GM18507 (cell line): Measurements from ENCODE around the gene RGS3.
"Not testable (repeated sequence)": the region's sequence is repeated elsewhere in the genome, so short reads cannot be mapped to it uniquely, and the experiment has no call there.

ENCODE experiments used
- DNase-seq: peaks from one replicate; pipeline ENCODE4 v3.0.0; 2011; ENCODE audit warnings: low read depth; ENCODE audit not compliant: insufficient read length; ENCODE audit errors: extremely low spot score
- FAIRE-seq: peaks from 2 replicates; lab custom pipeline; 2011; peaks lifted over from hg19 to GRCh38; lab: Jason Lieb, UNC

RGS3 gene

DNA sequence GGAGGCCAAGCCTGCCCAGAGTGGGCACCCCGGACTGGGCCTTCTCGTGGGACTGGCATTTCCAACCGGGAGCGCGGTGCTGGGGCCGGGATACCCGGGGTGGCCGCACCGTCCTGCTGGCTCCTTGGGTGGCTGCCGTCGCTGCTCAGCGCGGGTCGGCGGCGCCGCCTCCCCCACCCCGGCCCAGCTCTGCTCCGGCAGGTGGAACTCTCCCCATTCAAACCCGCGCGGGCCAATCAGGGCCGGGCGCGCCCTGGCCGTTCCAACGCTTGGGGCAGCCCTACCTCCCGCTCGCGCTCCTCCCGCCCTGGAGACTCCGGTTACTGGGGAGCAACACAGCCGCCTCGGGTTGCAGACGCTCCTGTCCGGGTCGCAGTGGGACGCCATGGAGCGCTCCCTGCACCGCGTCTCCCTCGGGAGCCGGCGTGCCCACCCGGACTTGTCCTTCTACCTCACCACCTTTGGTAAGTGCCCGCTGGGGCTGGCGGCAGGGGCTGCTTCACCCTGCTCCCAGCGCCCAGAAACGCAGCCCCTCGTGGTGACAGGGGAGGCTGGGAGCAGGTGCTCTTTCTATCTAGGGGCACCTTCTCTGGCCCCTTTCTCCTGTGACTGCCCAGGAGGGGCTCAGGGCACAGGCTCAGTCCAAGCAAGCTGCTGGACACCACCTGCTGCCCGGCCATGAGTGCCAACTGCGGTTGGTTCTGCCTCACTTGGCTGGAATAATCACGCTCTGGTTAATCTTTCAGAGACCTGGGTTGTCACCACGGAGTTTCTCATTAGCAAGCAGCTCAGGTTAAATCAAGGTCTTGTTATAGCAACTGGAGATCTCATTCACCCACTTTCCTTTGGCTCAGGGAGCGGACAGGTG lies at the start of gene RGS3:
Gene RGS3 (plus strand): TSS at position 310 of the 868 bp plus-strand sequence. CDS start 76 bp downstream, at position 386.
- FAIRE-seq (no peak), DNase-seq (no peak)

DNA sequence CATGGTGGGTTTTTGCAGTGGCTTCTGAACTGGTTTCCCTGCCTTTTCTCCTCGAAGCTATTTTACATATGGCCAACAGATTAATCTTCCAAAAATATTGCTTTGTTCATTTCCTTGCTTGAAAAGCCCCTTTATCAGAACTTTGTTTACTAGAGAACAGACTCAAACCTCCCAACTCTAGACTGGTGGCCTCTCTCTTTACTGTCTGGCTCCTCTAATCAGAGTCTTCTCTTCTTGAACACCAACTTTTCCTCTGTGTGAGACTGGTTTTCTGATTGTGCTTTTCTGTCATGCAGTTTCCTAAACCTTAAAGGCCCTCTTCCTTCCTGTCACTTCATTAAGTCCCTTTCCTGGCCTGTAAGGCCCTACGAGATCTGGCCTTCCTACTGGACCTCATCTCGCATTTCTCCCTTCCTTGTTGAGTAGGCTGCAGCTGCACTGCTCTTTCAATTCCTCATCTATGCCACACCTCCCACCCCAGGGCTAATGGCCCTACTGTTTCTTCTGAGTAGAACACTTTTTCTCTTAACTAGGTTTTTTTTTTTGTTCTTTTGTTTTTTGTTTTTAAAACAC lies 47.3 kb upstream of the RGS3 start:
- DNase-seq = peak; percentile 43
- peak; percentile 89 for FAIRE-seq

DNA sequence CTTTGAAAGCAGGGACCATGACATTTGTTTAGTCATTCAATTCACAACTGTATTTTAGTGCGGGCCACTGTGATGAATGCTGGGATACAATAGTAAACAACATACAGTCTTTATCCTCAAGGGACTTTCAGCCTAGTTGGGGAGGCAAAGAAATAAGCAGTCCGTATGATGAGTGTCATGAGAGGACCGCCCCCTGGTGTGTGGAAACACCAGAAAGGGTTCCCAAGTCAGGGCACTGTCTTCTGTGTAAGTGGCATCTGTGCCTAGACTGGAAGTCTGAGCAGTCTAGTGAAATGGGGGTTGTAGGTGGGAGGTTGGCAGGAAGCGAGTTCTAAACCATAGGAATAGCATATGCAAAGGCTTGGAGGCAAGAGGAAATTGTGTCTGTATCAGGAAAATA lies 46.2 kb upstream of the RGS3 start:
- no peak for FAIRE-seq
- DNase-seq = no peak

DNA sequence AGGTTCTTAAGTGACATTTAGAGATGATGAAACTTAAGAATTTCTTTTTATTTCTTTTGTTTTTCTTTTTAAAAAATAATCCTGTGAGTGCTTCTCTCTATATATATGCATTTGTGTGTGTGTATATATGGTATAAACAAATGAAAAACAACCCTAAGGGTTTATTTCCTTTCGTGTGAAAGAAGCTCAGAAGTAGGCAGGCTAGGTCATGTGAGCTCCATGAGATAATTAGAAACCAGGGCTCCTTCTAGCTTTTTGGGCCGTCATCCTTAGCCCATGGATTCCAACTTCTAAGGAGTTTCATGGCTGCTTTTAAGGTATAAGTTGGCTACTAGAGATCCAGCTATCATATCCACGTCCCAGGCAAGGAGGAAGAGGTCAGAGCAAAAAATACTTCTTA lies 41.8 kb upstream of the RGS3 start:
- FAIRE-seq (no peak), DNase-seq (no peak)

DNA sequence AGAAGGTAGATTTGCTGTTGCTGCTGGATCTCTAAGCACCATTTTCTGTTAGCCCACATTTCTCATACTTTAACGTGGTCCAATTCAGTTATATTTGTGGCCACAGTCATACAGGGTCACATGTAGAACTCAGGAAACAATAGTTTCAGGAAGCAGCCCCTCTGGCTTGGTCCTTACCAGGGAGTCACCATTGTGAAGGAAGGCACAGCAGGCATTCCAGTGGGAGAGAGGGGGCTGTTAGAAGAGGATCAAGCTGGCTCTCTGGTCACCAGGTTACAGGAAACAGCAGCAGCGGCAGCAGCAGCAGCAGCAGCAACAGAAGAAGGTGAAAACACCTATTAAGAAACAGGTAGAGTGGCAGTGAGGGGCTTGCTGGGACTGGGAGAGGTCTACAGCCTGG lies 38.5 kb upstream of the RGS3 start:
- DNase-seq (no peak), FAIRE-seq (no peak)

DNA sequence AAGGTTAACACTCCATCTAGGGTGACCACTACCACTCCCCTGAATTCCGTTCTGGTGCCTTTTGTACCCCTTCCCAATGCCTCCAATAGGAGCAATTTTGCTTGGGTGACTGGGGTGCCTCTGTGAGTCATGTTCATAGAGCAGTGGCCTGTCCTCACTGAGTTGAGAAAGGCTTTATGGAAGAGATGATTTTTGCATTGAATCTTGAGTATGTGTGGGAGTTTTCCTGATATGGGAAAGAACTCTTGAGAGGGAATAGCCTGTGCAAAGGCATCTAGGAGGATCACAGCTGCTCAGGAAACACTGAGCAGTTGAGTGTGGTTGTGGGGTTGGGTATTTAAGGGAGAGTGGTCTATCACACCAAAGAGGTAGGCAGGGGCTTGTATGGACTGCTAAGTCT lies 36.8 kb upstream of the RGS3 start:
- no peak for FAIRE-seq
- DNase-seq = no peak

DNA sequence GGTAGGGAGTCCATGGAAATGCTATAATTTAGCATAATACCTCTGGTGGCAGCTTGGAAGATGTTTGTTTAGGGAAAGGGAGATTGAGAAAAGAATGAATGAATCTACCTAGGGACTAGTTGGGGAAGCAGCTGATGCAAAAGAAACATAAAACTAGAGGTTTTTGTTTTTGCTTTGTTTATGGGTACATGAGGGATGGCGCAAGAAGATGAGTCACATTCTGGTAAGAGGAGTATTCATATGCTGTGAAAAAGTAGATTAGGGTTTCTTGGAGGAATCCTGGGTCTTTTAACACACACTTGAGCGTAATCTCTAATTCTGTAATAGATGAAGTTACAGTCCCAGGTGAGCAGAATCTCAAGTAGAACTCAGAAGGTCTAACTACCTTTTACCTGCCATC lies 35.9 kb upstream of the RGS3 start:
- no peak for FAIRE-seq
- DNase-seq = no peak

DNA sequence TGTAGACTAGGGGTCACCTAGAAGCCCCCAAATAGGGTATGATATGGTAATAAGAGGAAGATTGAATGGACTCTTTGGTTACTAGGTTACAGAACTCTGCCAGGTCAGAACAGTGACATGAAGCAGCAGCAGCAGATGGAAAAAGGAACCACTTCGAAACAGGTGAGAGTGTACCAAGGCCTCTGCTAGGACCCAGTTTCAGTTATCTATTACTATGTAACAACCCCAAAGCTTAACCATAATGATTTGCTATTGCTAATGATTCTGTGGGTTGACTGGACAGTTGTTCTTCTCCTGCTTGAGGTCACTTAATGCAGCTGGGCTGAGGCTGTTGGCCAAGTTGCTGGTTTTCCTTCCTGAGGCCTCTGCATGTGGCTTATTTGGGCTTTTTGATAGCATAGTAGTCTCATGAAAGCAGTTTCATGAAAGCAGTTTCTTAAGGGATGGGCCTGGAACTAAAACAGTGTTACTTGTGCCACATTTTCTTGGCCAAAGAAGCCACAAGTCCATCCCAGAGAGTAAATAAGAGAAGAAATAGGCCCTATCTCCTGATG lies 35.4 kb upstream of the RGS3 start:
- FAIRE-seq = peak; percentile 15
- no peak for DNase-seq

DNA sequence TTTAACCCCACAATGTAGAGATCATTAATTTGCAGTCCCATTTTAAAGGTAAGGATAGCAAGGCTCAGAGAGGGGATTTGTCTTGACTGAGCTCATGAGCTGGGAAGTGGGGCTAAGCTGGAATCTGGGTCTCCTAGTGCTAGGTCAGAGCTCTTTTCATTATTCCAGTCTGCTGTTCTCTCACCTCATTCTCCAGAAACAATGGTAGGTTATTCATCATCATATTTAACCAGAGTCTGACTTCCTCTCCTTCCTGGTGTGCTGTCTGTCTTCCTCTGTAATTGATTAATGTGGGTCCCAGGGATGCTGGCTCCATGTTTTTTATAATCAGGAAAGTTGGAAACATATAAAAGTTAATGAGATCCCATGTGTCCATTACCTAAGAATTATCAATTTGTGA lies 32.3 kb upstream of the RGS3 start:
- FAIRE-seq = no peak
- DNase-seq = no peak

DNA sequence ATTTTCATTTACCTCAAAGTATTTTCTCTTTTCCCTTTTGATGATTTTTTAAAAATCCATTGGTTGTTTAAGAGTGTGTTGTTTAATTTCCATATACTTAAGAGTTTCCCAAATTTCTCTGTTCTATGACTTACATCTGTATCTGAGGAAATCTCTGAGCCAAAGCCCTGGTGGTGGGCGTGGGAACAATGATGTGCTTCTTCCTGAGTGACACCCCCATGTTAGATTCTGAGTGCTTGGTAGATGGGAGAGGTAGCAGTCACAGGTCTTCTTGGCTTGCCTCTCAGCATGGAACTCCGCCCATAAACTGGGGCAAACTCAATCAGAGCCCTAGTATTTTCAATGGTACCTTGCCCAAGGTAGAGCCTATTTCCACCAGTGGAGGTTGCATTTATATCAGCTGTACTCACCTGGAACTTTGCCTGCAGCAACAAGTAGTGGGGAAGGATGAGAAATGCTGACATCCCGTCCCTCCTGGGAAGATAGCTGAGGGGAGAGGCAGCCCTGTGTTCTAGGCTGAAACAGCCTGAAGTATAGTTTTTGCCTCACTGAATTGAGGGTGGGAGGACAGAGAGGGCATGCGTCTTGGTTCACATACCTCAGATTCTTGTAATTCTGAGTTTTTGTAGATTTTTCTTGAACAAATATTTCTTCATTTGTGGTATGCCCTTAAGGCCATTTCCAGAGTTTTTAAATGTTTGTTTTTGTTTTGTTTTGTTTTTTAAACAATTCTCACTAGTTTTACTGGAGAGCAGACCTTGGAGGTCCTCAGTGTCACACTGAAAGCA lies 26.6 kb upstream of the RGS3 start:
- no peak for DNase-seq
- FAIRE-seq = no peak

DNA sequence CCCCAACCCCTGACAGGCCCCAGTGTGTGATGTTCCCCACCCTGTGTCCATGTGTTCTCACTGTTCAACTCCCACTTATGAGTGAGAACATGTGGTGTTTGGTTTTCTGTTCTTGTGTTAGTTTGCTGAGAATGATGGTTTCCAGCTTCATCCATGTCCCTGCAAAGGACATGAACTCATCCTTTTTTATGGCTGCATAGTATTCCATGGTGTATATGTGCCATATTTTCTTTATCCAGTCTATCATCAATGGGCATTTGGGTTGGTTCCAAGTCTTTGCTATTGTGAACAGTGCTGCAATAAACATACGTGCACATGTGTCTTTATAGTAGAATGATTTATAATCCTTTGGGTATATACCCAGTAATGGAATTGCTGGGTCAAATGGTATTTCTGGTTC lies 25.8 kb upstream of the RGS3 start:
- not testable (repeated sequence) for DNase-seq, FAIRE-seq

DNA sequence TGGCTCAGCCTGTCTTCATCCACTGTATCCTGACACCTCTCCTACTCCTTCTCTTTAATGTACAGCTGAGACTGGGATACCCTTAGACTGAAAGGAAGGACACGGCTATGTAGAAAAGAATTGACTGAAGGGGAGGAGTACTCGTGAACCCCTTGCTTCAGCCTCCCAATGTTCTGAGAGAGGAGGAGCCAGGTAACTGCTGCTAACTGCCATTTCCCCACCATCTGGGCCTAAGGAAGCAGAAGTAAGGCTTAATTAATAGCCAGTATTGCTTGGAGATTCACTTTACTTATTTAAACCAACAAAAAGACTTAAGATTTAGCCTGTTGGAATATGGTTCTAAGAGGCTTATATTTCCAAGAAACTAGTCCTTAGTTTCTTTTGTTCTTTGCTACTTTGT lies 18.8 kb upstream of the RGS3 start:
- FAIRE-seq (no peak), DNase-seq (no peak)

DNA sequence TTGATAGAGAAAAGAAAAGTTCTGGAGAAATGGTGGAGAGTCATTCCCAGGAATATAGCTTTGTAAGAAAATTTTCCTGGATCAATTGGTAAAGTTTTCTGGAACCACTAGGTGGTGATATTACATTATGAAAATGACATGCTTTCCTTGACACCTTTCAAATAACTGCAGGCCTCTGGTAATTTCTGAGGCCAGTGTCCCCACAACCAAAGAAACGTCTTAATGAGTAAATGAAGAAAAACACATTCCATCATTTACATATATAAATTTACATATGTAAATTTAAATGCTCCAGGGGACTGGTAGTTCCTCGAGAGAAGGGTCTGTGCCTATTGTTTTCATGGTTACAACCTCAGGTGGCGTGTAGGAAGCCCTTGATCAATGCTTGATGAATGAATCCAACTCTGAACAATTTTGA lies 17.2 kb upstream of the RGS3 start:
- FAIRE-seq (peak; percentile 63), DNase-seq (peak; percentile 40)

DNA sequence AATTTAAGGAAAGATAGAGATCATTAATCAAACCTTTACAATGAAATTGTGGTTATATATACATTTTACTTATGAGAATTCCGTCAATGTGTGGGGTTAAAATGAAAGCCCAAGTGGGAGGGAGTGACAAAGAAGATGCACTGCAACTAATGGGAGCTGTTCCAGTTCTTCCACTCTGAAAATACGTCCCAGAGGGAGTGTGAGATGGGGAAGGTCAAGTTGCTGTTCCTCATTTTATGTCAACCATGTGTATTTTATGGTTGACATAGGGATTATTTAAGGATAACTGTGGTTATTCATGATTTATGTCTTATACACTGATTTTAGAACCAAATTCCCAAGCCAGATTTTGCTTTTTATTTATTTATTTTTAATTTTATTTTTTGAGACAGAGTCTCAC lies 14.2 kb upstream of the RGS3 start:
- no peak for DNase-seq

DNA sequence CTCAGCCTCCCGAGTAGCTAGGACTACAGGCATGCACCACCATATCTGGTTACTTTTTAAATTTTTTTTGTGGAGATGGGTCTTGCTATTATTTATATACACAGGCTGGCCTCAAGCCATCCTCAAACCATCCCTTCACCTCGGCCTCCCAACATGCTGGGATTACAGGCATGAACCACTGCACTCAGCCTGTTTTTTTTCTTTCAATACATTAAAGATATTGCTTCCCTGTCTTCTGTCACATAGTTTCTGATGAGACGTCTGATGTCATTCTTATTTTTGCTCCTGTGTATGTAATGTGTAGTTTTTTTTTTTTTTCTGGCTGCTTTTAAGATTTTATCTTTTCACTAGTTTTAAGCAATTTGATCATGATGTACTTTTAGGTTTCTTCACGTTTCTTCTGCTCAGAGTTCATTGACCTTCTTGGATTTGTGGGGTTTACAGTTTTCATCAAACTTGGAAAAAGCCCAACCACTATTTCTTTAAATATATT lies 11.4 kb upstream of the RGS3 start:
- DNase-seq (no peak), FAIRE-seq (no peak)

More for the DNA sequence above, 14.2 kb upstream of the RGS3 start:
- FAIRE-seq = no peak

DNA sequence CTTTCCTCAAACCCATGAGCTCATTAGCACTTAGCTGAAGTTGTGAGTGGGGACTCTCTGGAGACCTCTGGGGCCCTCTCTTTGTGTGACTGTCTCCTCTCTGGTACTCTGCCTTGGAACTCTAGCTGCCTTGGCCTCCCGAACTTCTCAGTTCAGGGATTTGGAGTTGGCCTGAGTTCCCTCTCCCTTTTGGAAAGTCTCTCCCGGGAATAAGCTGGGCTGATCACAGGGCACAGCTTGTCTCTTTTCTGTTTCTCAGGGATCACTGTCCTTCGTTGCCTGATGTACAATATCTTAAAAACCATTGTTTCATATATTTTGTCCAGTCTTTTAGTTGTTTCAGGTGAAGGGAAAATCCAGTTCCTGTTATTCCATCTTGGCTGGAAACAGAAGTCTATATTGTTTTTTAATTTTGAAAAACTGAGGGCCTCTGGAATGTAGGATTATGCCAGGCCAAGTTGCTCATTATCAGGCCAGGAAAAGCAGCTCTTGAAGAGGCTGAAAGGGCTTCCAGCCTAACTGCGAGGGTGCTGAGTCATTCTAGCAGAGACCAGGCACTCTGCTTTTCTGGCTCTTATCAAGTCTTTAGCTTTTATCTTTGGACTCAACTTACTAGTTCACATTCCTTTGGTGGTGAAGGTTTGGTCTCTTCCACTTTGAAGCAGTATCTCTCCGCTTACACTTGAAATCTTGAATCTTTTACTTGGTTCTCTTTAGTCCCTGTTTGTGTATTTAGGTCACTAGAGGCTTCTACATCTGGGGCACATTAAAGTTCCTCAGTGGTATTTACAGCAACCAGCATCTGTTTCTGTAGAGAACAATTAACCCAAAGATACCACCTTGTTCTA lies 8.4 kb upstream of the RGS3 start:
- FAIRE-seq (no peak), DNase-seq (no peak)

DNA sequence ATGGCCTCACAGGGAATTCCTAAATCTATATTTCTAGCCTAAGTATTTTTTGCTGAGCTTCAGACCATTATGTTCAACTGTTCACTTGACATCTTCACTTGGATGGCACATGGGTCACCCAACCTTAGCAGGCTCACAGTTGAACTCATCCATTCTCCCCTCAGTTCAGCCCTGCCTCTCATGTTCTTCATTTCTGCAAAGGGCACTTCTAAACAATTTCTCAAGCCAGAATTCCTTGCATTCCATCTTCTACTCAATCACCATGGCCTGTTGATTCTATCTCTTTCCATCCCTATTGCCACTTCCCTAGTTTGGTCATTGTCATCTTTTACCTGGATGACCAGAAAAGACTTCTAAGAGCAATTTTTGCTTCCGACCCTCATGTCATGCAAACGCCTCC lies 7.3 kb upstream of the RGS3 start:
- FAIRE-seq (no peak), DNase-seq (no peak)

DNA sequence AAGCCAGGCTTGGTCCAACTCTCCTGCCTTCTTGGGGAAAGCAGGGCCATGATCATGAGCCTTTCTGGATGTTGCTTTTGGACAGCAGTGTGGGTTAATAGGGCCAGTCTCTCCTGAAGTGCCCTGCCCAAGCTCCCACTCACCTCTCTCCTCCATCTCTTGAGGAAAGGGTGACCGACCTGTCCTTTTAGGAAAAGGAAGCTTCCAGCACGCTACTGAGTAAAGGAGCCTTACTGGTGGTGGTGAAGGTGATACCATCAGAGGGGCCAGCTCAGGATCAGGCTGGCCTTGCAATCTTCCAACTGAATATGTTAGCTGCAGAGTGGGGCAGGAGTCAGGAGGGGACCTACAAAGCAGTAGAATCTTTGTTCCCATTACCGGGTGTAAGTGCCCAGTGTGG lies 2.2 kb upstream of the RGS3 start:
- FAIRE-seq (no peak), DNase-seq (no peak)

DNA sequence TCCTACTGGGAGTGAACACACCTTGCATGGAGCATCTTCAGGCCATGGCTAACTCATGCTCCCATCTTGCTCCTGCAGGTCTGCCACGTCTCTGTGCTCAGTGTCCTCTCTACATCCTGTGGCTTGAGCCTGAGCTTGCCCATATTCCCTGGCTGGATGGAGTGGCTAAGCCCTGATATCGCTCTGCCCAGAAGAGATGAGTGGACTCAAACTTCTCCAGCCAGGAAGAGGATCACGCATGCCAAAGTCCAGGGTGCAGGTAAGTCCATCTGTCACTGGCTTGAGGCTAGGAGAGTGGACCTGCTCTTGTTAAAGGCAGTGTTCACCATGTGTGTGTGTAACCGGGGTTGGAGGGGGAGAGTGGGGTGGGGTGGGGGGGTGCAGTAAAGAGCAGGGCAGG lies 1.6 kb upstream of the RGS3 start:
- DNase-seq (no peak), FAIRE-seq (no peak)
